ENCODE data around the gene FKBP10.
"Not testable (repeated sequence)": the region's sequence is repeated elsewhere in the genome, so short reads cannot be mapped to it uniquely, and the experiment has no call there.

The FKBP10 gene

GRCh38 chr17:41844971-41845370, 32.2 kb downstream of the FKBP10 start:
- TF ChIP-seq CTCF (conservative IDR thresholded peaks at IDR 0.05; ENCODE audit: control insufficient read depth, insufficient read depth, low read depth, low read length) = no peak
- no peak overlapping the region for H3K4me3 ChIP-seq (ENCODE audit: control insufficient read depth, low read depth, low read length)
- no peak for DNase-seq (ENCODE audit: low read depth)

- peak; percentile 64 for DNase-seq (ENCODE audit: low read depth)
- H3K4me3 ChIP-seq (ENCODE audit: control insufficient read depth, low read depth, low read length) = no peak overlapping the region
- TF ChIP-seq CTCF (conservative IDR thresholded peaks at IDR 0.05; ENCODE audit: control insufficient read depth, insufficient read depth, low read depth, low read length) = no peak
Measured at GRCh38 chr17:41848788-41849187, 36.0 kb downstream of the FKBP10 start.

GRCh38 chr17:41849251-41849990, 36.6 kb downstream of the FKBP10 start:
- no peak for TF ChIP-seq CTCF (conservative IDR thresholded peaks at IDR 0.05; ENCODE audit: control insufficient read depth, insufficient read depth, low read depth, low read length)
- H3K4me3 ChIP-seq (ENCODE audit: control insufficient read depth, low read depth, low read length) = no peak overlapping the region
- no peak for DNase-seq (ENCODE audit: low read depth)

GRCh38 chr17:41851382-41851781, 38.6 kb downstream of the FKBP10 start:
- not testable (repeated sequence) for H3K4me3 ChIP-seq (ENCODE audit: control insufficient read depth, low read depth, low read length); DNase-seq (ENCODE audit: low read depth)

GRCh38 chr17:41860254-41860931, 47.6 kb downstream of the FKBP10 start:
- no peak for DNase-seq (ENCODE audit: low read depth)
- TF ChIP-seq CTCF (conservative IDR thresholded peaks at IDR 0.05; ENCODE audit: control insufficient read depth, insufficient read depth, low read depth, low read length) = no peak

GRCh38 chr17:41863074-41863848, 50.5 kb downstream of the FKBP10 start:
- no peak for TF ChIP-seq CTCF (conservative IDR thresholded peaks at IDR 0.05; ENCODE audit: control insufficient read depth, insufficient read depth, low read depth, low read length)
- H3K4me3 ChIP-seq (ENCODE audit: control insufficient read depth, low read depth, low read length) = peak overlapping the region; percentile 86
- no peak for DNase-seq (ENCODE audit: low read depth)

More at GRCh38 chr17:41860254-41860931, 47.6 kb downstream of the FKBP10 start:
- no peak overlapping the region for H3K4me3 ChIP-seq (ENCODE audit: control insufficient read depth, low read depth, low read length)

- TF ChIP-seq CTCF (conservative IDR thresholded peaks at IDR 0.05; ENCODE audit: control insufficient read depth, insufficient read depth, low read depth, low read length) = no peak
- H3K4me3 ChIP-seq (ENCODE audit: control insufficient read depth, low read depth, low read length) = peak overlapping the region; percentile 86
- no peak for DNase-seq (ENCODE audit: low read depth)
Measured at GRCh38 chr17:41864498-41864835, 51.7 kb downstream of the FKBP10 start.

Data from fibroblast of mammary gland (primary cell).